ENCODE data around the gene HEATR1. TPM values are rescaled to one million over a fixed set of nuclear protein-coding genes. Genes with fewer than 3 reads are reported as not detected.

Gene HEATR1
- total and polyA plus RNA-seq, 2 donors from 2014 or later = 2.9 to 34.4 TPM

DNA sequence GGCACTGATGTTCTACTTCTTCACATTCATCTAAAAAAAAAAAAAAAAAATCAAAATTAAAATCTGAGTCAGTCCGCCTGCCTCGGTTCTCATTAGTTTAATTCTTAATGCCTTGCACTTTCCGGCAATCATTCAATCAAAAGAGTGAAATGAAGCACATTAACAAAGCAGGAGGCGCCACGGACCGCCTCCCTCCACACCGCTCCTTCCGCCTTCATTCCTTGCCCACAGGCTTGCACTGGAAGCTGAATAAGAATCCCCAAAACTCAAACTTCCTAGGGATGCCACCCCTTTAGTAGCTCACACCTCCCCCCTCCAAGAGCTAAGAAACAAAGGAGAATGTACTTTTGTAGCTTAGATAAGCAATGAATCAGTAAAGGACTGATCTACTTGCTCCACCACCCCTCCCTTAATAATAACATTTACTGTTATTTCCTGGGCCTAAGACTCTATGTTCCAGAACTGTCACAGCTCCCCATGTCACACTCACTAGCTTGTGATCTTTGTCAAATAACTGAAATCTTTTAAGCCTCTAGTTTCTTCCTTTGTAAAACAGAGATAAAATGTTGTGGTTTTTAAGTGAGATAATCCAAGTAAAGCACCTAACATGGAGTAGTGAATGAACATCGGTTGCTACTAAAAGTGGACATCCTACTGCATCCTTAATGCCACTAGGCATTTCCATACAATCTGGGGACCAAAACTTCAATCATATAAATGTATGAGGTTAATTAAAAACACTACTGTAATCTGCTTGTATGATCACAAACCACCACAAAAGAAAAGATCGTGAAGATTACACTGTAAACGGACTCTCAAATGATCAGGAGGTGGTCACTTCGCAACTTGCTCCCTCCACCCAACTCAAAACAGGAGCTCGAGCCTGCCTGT, 53.1 kb downstream of the HEATR1 start:
- Histone ChIP-seq H3K27ac (ENCODE audit: low read depth in 2 of 2, low read length in 2 of 2) (no peak overlapping the region), H3K4me1 (ENCODE audit: control insufficient read depth in 2 of 3, insufficient read depth in 2 of 3, low read depth in 1 of 3, low read length in 3 of 3) (no peaks in the 10 kb centered on the region), H3K9ac (ENCODE audit: low read length in 3 of 3) (no peak overlapping the region), H3K9me3 (ENCODE audit: control insufficient read depth in 2 of 3, insufficient read depth in 1 of 3, low read length in 3 of 3) (no peaks in the 10 kb centered on the region), H3K27me3 (ENCODE audit: control insufficient read depth, insufficient read depth, low read length) (no peaks in the 10 kb centered on the region), H3K4me3 (ENCODE audit: low read length in 3 of 3) (no peak overlapping the region), H3K36me3 (ENCODE audit: control insufficient read depth in 2 of 3, insufficient read depth in 3 of 3, low read length in 3 of 3) (peaks cover 9 to 49% (median 43%) of the 10 kb centered on the region in 3 donors)
- TF ChIP-seq, protein P1, sequence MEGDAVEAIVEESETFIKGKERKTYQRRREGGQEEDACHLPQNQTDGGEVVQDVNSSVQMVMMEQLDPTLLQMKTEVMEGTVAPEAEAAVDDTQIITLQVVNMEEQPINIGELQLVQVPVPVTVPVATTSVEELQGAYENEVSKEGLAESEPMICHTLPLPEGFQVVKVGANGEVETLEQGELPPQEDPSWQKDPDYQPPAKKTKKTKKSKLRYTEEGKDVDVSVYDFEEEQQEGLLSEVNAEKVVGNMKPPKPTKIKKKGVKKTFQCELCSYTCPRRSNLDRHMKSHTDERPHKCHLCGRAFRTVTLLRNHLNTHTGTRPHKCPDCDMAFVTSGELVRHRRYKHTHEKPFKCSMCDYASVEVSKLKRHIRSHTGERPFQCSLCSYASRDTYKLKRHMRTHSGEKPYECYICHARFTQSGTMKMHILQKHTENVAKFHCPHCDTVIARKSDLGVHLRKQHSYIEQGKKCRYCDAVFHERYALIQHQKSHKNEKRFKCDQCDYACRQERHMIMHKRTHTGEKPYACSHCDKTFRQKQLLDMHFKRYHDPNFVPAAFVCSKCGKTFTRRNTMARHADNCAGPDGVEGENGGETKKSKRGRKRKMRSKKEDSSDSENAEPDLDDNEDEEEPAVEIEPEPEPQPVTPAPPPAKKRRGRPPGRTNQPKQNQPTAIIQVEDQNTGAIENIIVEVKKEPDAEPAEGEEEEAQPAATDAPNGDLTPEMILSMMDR (IDR thresholded peaks at IDR 0.05; ENCODE audit: borderline replicate concordance, extremely low read depth, insufficient read depth) = no peak
- no peak for DNase-seq
- intact Hi-C loops (cut with DNase I) = no loop called here
- no peak for FAIRE-seq

DNA sequence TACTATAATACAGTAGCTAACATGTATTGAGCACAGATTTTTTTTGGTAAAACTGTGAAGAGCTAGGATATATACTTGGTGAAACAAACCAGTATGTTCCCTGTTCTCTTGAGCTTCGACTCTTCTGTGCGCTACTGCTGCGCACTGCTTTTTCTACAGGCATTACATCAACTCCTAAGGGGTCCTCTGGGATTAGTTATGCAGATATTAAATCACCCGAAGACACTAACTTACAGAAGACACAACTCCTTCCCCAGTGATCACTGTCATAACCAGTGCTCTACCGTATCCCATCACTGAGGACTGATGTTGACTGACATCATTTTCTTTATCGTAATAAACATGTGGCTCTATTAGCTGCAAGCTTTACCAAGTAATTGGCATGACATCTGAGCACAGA, 55.9 kb downstream of the HEATR1 start:
- H3K27me3 ChIP-seq (ENCODE audit: control insufficient read depth, insufficient read depth, low read length) = no peaks in the 10 kb centered on the region
- no peaks in the 10 kb centered on the region for H3K4me1 ChIP-seq (ENCODE audit: control insufficient read depth in 2 of 3, insufficient read depth in 2 of 3, low read depth in 1 of 3, low read length in 3 of 3)
- peaks cover 11 to 57% (median 52%) of the 10 kb centered on the region in 3 donors for H3K36me3 ChIP-seq (ENCODE audit: control insufficient read depth in 2 of 3, insufficient read depth in 3 of 3, low read length in 3 of 3)
- H3K9ac ChIP-seq (ENCODE audit: low read length in 3 of 3) = no peak overlapping the region
- H3K27ac ChIP-seq (ENCODE audit: low read depth in 2 of 2, low read length in 2 of 2) = no peak overlapping the region
- no peak for DNase-seq
- H3K4me3 ChIP-seq (ENCODE audit: low read length in 3 of 3) = no peak overlapping the region
- H3K9me3 ChIP-seq (ENCODE audit: control insufficient read depth in 2 of 3, insufficient read depth in 1 of 3, low read length in 3 of 3) = no peaks in the 10 kb centered on the region
- FAIRE-seq = no peak
- intact Hi-C loops (cut with DNase I) = no loop called here
- TF ChIP-seq, protein P1 (IDR thresholded peaks at IDR 0.05; ENCODE audit: borderline replicate concordance, extremely low read depth, insufficient read depth) = no peak

DNA sequence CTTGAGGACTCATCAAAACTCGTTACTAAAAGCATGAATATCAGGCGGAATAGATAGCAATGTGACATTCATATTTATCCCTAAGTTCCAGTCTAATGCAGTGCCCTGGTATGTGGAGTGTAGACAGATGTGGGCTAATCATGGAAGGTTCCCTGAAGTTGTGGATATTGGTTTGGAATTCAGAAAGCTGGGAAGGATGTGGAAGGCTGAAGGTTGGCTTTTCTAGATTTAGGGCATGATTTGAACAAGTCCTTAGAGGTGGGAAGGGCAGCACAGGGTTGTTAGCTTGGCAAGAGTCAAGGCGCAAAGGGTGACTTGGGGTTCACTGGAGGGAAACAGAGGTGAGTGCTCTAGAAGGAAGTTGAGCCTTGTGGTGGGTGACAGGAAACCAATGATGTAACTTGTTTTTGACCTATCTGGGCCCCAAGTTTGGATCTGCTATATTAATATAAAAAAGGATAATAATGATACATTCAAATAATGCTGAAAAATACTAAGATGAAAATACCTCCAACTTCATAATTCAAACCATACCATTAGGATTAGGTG, 58.6 kb downstream of the HEATR1 start:
- Histone ChIP-seq H3K4me3 (ENCODE audit: low read length in 3 of 3) (no peak overlapping the region), H3K36me3 (ENCODE audit: control insufficient read depth in 2 of 3, insufficient read depth in 3 of 3, low read length in 3 of 3) (peaks cover 9 to 71% (median 50%) of the 10 kb centered on the region in 3 donors), H3K27ac (ENCODE audit: low read depth in 2 of 2, low read length in 2 of 2) (no peak overlapping the region), H3K9ac (ENCODE audit: low read length in 3 of 3) (no peak overlapping the region), H3K9me3 (ENCODE audit: control insufficient read depth in 2 of 3, insufficient read depth in 1 of 3, low read length in 3 of 3) (no peaks in the 10 kb centered on the region), H3K27me3 (ENCODE audit: control insufficient read depth, insufficient read depth, low read length) (no peaks in the 10 kb centered on the region), H3K4me1 (ENCODE audit: control insufficient read depth in 2 of 3, insufficient read depth in 2 of 3, low read depth in 1 of 3, low read length in 3 of 3) (no peaks in the 10 kb centered on the region)
- intact Hi-C loops (cut with DNase I) = no loop called here
- TF ChIP-seq, protein P1 (IDR thresholded peaks at IDR 0.05; ENCODE audit: borderline replicate concordance, extremely low read depth, insufficient read depth) = no peak
- FAIRE-seq (no peak), DNase-seq (no peak)

Data from kidney (tissue), 14 donors.